GM21619 (cell line): ENCODE data around the gene WNK2.

ENCODE experiments used
- ATAC-seq: cut with Tn5 transposase; IDR thresholded peaks from one replicate; pipeline ENCODE4 v1.9.1; 2021; ENCODE audit not compliant: unreplicated experiment

WNK2 gene

DNA sequence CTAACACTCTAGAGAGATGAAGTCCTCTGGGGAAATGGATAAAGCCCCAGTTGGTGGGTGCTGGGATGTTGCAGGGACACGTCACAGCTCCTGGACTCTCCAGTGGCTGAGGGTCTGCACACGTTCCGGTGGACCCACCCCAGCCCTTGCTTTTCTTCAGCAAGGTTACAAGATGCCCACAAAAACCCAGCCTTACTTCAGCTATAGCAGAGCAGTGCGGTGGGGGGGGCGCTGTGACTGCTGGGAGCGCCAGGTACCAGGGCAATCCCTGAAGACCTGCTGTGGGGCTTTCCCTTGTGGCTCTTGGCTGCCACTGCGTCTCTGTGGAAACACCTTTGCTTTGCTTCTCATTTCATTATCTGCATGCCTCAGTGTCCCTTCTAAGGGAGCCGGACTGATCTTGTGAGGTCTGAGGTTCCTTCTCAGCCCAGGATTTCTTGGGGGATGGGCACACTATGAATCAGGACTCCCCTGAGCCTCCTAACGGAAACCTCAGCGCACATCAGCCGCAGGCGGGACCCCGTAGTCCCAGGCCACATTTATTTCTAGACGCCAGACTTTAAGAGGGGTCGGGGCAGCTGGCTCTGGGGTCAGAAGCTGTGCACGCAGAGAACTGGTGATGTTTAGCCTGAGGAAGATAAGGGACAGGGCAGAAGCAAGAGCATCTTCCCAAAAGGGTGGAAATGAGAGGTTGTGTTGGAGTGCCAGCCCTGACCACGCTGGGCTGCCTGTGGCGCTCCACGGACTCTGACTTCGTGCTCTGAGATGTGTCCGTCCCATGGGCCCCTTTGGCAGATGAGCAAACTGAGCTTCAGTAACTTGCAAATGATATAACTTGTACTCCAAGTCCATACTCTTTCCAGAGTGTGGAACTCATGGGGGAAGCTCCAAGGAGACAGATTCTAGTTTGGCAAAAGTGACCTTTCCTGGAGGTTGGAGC, 106.8 kb downstream of the WNK2 start:
- ATAC-seq, result no peak

DNA sequence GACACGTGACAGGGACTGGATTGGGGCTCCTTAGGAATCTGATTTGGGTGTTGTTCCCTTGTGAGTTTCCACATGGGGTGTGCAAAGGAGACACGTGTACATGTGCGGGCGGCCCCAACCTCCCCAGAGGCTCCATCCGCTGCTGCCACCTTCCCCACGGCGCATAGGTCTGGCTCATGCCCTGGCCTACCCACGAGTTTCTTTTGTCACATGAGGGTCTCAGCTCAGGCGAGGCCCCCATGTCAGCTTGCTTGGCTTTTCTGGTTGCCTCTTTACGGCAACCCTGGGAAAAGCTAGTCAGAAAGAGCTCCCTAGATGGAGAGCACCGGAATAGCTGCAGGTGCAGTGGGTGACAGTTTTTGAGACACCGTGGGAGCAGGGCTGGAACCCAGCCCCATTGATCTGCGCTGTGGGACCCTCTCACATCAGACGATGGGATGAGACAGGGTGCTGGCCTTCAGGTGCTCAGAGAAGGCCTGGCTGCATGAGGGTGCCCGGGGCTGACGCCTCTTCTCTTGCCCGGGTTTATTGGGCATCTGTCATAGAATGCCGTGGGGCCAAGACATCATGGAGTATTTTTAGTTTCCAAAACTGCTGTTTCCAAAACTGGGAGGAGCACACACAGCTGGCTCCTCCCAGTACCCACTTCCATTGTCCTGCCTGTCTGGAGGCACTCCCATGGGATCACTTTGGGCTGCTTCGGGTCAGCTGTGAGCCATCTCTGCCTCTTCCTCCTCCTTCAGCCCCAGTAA, 107.8 kb downstream of the WNK2 start:
- ATAC-seq, result no peak

DNA sequence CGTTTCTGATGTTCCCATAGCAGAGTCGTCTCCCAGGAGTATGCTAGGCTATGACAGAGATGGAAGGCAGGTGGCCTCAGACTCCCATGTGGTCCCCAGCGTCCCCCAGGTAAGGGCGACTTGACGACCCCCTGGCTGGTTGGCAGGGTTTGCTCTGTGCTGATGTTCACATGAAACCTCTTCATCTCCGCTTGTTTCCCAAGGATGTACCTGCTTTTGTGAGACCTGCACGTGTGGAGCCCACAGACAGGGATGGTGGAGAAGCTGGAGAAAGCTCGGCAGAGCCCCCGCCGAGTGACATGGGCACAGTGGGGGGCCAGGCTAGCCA, 108.3 kb downstream of the WNK2 start:
- no peak for ATAC-seq

DNA sequence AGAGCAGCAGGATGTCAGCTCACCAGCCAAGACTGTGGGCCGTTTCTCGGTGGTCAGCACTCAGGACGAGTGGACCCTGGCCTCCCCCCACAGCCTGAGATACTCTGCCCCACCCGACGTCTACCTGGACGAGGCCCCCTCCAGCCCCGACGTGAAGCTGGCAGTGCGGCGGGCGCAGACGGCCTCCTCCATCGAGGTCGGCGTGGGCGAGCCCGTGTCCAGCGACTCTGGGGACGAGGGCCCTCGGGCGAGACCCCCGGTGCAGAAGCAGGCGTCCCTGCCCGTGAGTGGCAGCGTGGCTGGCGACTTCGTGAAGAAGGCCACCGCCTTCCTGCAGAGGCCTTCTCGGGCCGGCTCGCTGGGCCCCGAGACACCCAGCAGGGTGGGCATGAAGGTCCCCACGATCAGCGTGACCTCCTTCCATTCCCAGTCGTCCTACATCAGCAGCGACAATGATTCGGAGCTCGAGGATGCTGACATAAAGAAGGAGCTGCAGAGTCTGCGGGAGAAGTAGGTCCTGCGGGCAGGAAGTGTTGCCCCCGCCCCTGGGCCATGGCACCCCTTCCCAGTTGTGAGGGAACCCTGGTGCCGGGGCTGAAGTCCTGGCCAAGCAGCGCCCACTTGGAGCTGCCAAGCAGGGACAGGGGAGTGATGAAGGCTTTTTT, 108.9 kb downstream of the WNK2 start:
- ATAC-seq, result no peak

DNA sequence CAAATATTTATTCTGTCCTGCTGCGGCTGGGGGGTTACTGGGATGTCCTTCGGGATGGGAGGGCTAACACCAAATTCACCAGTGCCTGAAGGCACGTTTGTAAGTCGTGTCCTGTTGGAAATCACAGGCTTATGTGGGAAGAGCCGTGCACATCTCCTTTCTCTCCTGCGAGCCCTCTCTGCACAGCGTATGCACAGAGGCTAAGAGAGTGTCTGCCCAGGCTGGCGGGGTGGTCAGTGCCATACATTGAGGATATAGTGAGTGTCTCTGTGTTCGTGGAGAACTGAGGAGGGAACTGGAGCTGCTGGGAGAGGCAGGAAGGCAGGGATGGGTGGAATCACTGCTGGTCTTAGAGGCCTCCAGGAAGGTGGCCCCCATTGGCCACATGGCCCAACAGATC, 110.1 kb downstream of the WNK2 start:
- no peak for ATAC-seq

DNA sequence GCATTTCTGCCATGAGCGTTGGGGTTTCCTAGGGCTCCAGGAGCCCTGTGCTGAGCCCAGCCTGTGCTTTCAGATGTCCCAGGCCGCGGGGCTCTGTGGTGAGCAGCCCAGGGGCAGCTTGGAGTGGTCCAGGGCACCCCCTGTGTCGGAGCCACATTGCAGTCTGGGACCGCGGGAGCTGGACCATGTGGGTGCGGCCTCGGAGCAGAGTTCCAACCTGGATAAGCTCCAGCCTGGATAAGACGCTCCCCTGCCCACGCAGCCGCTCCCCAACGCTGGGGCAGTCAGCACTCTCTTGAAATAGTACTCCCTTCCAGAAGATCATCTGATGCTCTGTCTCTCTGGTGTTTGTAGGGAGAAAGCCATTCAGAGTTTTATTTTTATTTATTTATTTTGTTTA, 111.1 kb downstream of the WNK2 start:
- ATAC-seq, result no peak

DNA sequence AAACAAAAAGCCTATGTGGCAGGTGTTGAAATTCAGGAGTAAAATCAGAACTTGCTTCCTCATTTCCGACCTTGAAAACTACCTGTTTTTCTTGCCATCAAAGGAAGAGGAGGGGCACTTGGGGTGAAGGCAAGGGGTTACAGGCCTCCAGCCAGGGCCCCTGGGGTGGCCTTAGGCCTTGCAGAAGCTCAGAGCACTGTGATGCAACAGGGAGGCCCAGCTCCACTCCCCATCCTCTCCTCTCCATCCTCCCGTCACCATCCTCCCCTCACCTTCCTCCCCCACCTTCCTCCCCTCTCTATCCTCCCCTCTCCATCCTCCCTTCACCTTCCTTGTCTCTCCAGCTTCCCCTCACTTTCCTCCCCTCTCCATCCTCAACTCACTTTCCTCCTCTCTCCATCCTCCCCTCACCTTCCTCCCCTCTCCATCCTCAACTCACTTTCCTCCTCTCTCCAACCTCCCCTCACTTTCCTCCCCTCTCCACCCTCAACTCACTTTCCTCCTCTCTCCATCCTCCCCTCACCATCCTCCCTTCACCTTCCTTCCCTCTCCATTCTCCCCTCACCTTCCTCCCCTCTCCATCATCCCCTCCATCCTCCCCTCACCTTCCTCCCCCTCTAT, 111.6 kb downstream of the WNK2 start:
- no peak for ATAC-seq

DNA sequence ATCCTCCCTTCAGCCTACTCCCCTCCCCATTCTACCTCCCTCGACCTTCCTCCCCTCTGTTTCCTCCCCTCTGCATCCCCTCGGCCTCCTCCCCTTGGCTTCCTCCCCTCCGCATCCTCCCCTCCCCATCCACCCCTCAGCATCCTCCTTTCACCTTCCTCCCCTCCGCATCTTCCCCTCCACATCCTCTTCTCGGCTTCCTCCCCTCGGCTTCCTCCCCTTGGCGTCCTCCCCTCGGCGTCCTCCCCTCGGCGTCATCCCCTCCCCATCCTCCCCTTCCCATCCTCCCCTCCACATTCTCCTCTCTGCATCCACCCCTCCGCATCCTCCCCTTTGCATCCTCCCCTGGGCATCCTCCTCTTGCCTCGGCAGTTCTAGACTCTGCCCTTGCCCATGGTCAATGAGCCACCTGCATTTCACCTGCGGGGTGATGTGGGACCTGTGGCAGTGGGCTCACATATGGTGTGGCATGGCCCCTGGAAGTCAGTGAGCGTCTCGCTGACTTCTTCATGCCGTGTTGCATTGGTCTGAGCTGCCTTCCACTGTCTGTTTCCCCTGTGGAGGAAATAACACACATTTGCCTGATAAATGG, 113.0 kb downstream of the WNK2 start:
- no peak for ATAC-seq

DNA sequence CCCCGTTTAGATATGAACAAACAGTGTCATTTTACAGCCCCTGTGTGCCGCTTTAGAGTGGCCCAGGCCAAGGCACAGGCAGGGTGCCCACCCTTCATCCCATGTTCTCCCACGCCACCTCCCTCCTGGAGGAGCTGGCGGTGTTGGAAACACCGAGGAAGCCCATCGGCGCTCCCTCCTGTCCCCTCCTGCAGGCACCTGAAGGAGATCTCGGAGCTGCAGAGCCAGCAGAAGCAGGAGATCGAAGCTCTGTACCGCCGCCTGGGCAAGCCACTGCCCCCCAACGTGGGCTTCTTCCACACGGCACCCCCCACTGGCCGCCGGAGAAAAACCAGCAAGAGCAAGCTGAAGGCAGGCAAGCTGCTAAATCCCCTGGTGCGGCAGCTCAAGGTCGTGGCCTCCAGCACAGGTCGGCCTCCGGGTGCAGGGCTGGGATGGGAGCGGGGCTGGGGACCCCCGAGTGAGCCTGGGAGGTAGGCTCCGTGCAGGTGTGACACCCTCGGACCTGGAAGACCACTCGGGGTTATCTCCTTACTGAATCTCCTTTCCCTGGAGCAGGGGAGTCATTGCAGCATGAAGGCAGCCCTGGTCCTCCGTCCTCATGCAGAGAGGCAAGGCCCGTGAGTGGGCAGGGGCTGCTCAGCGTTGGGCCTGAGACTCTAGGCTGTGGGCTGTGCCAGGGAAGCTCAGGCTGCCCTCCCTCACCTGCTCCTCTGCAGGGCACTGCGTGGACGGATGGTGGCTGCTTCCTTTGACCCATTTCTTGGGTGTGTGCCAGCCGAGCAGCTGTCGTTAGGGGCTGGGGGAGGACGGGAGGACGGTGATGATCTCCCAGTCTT, 113.9 kb downstream of the WNK2 start:
- no peak for ATAC-seq

DNA sequence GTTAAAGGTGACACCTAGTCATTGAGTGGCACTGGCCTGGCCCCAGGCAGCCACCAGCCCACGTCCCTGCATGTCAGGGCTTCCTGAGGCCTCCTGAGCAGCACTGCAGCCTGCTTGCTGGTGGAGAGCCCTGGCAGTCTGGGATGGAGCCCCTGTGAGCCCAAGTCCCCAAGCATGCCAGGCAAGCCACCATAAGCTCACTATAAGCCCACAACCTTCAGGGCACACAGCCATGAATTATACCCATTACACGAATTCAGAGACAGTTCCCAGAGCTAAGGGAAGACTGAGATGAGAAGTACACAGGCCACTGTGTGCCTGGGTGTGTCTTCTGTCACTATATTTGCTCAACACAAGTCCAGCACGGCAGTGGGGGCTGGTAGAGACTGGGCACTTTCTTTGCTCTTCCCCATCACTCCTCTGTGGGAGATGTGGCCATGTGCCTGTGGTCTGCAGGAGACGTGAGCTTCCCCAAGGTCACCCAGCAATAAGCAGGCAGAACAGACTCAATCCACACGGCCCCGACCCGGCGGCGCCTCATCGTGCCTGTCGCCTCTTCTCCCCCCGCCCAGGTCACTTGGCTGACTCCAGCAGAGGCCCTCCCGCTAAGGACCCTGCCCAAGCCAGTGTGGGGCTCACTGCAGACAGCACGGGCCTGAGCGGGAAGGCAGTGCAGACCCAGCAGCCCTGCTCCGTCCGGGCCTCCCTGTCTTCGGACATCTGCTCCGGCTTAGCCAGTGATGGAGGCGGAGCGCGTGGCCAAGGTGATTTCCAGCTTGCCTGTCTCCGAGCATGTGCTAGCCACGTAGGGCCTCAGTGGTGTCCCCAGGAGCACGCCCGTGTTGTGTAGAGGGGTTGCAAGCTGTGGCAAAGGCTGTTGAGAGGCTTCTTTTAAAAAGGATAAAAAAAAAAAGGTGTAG, 114.8 kb downstream of the WNK2 start:
- ATAC-seq, result no peak

DNA sequence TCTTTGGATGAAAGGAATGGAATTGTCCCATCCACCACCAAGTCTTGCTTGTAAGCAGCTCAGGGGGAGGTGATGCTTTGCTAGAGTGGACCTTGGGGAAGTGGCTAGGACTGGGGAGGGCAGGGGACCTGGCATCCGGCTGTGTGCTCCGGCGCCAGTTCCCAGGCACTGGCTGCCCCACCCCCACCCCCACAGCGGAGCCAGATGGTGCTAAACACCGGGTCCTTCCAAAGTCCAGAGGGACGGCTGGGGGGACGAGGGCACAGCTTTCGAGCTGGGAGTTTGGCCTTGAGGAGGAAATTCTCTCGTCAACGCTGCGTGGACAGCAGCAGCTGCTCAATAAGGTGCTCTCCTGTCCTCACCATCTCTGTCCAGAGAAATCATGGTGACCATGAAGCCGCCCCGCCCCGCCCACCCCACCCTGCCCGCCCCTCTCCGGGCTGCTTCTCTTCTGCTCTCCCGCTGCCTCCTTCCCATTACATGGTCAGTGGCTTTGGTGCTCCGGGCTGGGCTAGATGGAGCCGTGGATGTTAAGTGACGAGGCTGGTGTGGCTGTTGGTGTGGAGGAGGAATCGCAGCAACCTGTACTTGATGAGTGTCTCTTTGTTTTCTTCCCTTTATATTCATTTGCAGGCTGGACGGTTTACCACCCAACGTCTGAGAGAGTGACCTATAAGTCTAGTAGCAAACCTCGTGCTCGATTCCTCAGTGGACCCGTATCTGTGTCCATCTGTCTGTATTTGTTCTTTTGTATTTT, 115.7 kb downstream of the WNK2 start:
- ATAC-seq, result no peak

DNA sequence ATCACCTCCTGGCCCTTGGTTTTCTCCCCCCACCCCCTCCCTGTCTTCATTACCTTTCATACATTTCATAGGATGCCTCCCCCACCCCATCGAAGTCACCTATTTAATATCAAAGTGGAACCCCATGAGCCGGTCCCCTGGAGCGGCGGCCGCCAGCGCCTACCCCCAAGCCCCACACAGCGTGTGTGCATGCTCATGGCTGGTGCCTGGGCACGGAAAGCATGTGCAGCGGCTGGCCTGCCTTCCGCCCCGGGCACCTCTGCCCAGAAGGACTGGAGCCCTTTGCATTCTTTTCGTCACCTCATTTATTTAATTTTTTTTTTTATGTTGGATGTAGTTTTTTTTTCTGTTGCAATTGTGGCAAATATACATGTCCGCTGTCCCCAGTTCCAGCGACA, 116.2 kb downstream of the WNK2 start:
- no peak for ATAC-seq

DNA sequence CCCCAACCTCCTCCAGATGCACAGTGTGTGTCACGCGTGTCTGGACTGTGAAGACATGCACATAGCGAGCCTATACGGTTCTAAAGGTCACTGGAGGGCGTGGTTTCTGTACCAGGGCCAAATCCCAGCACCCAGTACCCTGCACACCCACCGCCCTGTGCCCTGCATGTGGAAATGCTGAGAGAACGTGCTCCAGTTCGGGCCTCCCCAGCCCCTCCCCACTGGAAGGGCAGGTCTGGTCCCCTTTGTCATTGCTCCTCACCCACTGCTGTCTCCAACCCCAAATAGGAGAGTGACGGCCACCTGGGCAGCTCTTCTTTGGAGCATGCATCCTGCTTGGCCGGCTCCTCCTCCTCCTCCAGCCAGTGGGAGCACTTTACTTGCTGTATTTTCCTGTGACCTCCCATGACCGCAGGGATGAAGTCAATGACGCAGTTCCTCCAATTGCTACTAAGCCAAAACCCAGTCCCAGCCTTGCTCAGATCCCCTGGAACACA, 116.7 kb downstream of the WNK2 start:
- ATAC-seq, result no peak

DNA sequence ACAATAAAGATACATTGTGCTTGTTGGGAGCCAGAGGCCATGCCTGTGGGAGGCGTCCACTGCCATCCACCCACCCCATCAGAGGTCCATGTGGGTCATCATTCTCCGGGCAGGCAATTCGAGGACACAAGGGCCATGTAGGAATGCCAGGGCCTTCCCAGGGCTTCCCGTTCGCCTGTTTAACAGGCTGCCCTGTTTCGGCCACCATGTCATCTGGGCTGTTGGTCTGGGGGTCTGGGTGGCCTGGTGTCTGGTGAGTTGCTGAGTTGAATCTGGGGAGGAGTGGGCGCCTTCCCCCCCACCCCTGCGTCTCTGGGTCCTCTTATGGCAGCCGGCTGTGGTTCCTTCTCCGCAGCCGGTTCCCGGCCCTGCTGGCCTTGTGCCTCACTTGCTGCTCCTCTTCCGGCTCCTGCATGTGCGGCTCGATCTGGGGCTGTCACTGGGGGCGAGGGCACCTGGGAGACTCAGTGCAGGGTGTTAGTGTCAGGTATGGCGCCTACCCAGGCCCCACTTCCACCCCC, 117.4 kb downstream of the WNK2 start:
- ATAC-seq, result no peak

DNA sequence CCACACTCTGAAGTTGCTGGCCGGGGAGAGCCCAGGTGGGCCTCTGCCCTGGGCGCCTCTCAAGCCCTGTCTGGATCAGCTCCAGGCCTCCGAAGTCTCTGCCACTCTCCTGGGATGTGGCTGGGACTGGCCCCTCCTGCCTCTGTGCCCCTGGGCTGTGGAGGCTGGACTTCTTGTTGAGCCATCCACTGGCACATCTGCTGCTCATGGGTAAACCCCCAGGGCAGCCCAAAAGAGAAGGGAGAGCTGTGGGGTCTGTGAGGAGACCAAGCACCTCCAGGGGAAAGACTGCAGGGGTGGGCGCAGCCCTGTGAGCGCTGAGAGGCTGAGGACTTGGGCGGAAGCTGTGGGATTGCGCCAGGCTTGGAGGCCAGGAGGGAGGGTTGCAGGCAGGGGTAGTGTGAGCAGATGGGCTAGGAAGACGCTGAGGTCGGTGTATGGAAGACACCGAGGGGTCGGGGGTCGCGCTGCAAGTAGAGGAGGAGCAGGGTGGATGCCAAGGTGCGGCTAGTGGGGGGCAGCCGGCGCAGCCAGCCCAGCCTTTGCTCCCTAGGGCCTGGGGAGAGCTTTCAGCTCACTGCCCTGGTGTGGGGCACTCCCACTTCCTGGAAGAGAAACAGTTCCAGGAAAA, 118.1 kb downstream of the WNK2 start:
- ATAC-seq, result no peak

DNA sequence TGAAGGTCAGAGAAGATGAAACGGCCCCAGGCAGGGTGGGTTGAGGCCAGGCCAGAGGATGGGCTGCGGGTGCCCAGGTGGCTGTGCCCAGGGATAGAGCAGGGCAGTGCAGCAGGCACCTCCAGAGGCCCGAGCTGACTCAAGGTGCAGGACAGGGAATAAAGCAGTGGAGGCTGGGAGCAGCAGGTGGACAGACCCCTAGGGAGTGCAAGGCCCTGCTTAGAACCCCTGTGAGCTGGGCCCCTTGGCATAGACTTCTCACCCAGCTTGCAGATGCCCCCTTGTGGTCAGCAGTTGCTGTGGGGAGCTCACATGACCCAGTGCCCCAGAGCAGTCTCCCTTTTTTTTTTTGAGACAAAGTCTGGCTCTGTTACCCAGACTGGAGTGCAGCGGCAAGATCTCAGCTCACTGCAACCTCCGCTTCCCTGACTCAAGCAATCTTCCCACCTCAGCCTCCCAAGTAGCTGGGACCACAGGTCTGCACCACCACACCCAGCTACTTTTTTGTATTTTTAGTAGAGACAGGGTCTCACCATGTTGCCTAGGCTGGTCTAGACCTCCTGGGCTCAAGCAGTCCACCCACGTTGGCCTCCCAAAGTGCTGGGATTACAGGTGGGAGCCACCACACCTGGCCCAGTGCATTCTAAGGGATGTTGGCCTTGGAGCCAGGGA, 118.8 kb downstream of the WNK2 start:
- ATAC-seq, result no peak

DNA sequence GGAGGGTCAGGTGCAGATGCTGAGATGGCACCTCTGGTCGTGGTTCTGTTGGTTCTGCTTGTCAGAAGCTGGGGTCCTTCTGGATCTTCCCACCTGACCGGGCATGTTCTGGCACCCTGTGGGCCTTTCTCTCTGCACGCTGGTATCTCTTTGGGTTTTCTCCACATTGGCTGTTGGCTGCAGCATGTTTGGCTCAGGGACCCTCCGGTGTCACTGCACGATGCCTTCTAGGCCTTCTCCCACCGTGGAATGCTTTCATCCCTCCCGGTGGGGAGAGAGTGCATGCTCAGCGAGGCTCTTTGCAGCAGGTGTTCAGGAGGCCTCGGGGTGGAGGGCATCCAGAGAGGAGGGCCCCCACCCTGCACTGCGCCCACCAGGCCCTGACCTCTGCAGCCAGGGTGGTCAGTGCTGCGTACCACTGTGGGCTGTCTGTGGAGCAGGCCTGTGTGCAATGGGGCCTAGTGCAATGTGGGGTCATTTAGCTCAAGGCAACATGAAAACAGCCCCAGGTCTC, 119.4 kb downstream of the WNK2 start:
- no peak for ATAC-seq
